ENCODE results near the gene DFFB.

DFFB gene

GRCh38 chr1:3918966-3919611 is 61.8 kb downstream of the DFFB start:
- DNase-seq (ENCODE audit: low read depth): no peak
- no peak for TF ChIP-seq CTCF (conservative IDR thresholded peaks at IDR 0.05; ENCODE audit: low read depth, low read length)
- no peak overlapping the region for H3K4me3 ChIP-seq (ENCODE audit: low read depth, low read length)

GRCh38 chr1:3919706-3920105 is 62.4 kb downstream of the DFFB start:
- DNase-seq (ENCODE audit: low read depth): no peak
- H3K4me3 ChIP-seq (ENCODE audit: low read depth, low read length): no peak overlapping the region
- no peak for TF ChIP-seq CTCF (conservative IDR thresholded peaks at IDR 0.05; ENCODE audit: low read depth, low read length)

GRCh38 chr1:3921765-3922164 is 64.5 kb downstream of the DFFB start:
- DNase-seq (ENCODE audit: low read depth): no peak
- H3K4me3 ChIP-seq (ENCODE audit: low read depth, low read length): no peak overlapping the region
- no peak for TF ChIP-seq CTCF (conservative IDR thresholded peaks at IDR 0.05; ENCODE audit: low read depth, low read length)

- DNase-seq (ENCODE audit: low read depth): no peak
- no peak for TF ChIP-seq CTCF (conservative IDR thresholded peaks at IDR 0.05; ENCODE audit: low read depth, low read length)
- no peak overlapping the region for H3K4me3 ChIP-seq (ENCODE audit: low read depth, low read length)
Measured at GRCh38 chr1:3922201-3922725, 65.0 kb downstream of the DFFB start.

- H3K4me3 ChIP-seq (ENCODE audit: low read depth, low read length): no peak overlapping the region
- DNase-seq (ENCODE audit: low read depth): no peak
- no peak for TF ChIP-seq CTCF (conservative IDR thresholded peaks at IDR 0.05; ENCODE audit: low read depth, low read length)
Measured at GRCh38 chr1:3922851-3923250, 65.6 kb downstream of the DFFB start.

GRCh38 chr1:3923378-3924185 is 66.3 kb downstream of the DFFB start:
- no peak overlapping the region for H3K4me3 ChIP-seq (ENCODE audit: low read depth, low read length)
- TF ChIP-seq CTCF (conservative IDR thresholded peaks at IDR 0.05; ENCODE audit: low read depth, low read length): no peak
- DNase-seq (ENCODE audit: low read depth): no peak

All from choroid plexus epithelial cell (primary cell).